PC-3 (cell line): ENCODE data around the gene APOD. TPM values are rescaled to one million over a fixed set of nuclear protein-coding genes. Genes with fewer than 3 reads are reported as not detected.

Source experiments
- ATAC-seq: fragments of 200-7000 bp; cut with Tn5 transposase; 2 replicates; pipeline ENCODE4 v1.9.1; 2020; ENCODE audit warnings: mild to moderate bottlenecking, moderate library complexity
- BruUV-seq: library from RNA; stranded (reverse); fragments of 400-500 nt; replicated peaks from 2 replicates; lab custom pipeline; 2021; lab: Mats Ljungman, UMichigan
- CTCF ChIA-PET: fragments of 300-600 bp; sonication (Branson Sonifier 250); formaldehyde crosslinking; loops from one replicate; lab custom pipeline; 2022; ENCODE audit warnings: antibody characterized with exemption; lab: Charles Lee
- POLR2A ChIA-PET: fragments of 300-600 bp; sonication (Branson Sonifier 250); formaldehyde crosslinking; loops from one replicate; lab custom pipeline; 2022; ENCODE audit warnings: antibody characterized with exemption; ENCODE audit not compliant: unreplicated experiment; lab: Charles Lee
- DNase-seq: peaks from one replicate; pipeline ENCODE4 v3.0.0-alpha.2; 2015
- H2AFZ ChIP-seq: fragments of 300-600 bp; sonication (generic); 2 replicates; pipeline ENCODE4 v1.6.0; 2016; ENCODE audit warnings: antibody characterized with exemption, low read length
- H3F3A ChIP-seq: fragments of 300-600 bp; sonication (generic); one replicate; pipeline ENCODE4 v1.6.0; 2017; ENCODE audit warnings: antibody characterized with exemption, low read length, control low read depth, mild to moderate bottlenecking; ENCODE audit not compliant: unreplicated experiment
- H3K27ac ChIP-seq: fragments of 300-600 bp; sonication (generic); 2 replicates; pipeline ENCODE4 v1.5.1; 2016; ENCODE audit warnings: mild to moderate bottlenecking, low read length
- H3K27me3 ChIP-seq: fragments of 300-600 bp; sonication (generic); 2 replicates; pipeline ENCODE4 v1.6.1; 2016; ENCODE audit warnings: low read length, mixed read lengths
- H3K36me3 ChIP-seq: fragments of 300-600 bp; sonication (generic); 2 replicates; pipeline ENCODE4 v1.6.1; 2016; ENCODE audit warnings: low read depth, mixed run types, low read length, mixed read lengths
- H3K4me1 ChIP-seq: fragments of 300-600 bp; sonication (generic); 2 replicates; pipeline ENCODE4 v1.5.1; 2016; ENCODE audit warnings: low read length; ENCODE audit not compliant: insufficient read depth
- H3K4me2 ChIP-seq: fragments of 300-600 bp; sonication (generic); 2 replicates; pipeline ENCODE4 v1.6.0; 2016; ENCODE audit warnings: low read length
- H3K4me3 ChIP-seq: fragments of 300-600 bp; sonication (generic); 2 replicates; pipeline ENCODE4 v1.5.1; 2016; ENCODE audit warnings: mild to moderate bottlenecking, low read length, mixed read lengths
- H3K79me2 ChIP-seq: fragments of 300-600 bp; sonication (generic); 2 replicates; pipeline ENCODE4 v1.6.1; 2017; ENCODE audit warnings: low read length, mixed read lengths
- H3K9ac ChIP-seq: fragments of 300-600 bp; sonication (generic); 2 replicates; pipeline ENCODE4 v1.6.0; 2016; ENCODE audit warnings: mild to moderate bottlenecking, low read length
- H3K9me2 ChIP-seq: fragments of 300-600 bp; sonication (generic); replicated peaks from 2 replicates; pipeline ENCODE4 v1.6.1; 2016; ENCODE audit warnings: mixed run types, low read length, mixed read lengths
- H3K9me3 ChIP-seq: fragments of 300-600 bp; sonication (generic); 2 replicates; pipeline ENCODE4 v1.6.1; 2016; ENCODE audit warnings: low read length, mixed read lengths
- H4K20me1 ChIP-seq: fragments of 300-600 bp; sonication (generic); 2 replicates; pipeline ENCODE4 v1.6.1; 2016; ENCODE audit warnings: low read length, mixed read lengths
- CTCF ChIP-seq: fragments of 300-600 bp; sonication (generic); conservative IDR thresholded peaks from 2 replicates; pipeline ENCODE4 v1.5.1; 2017; ENCODE audit warnings: antibody characterized with exemption, low read depth, mild to moderate bottlenecking, low read length
- EZH2 ChIP-seq: fragments of 300-600 bp; sonication (generic); IDR thresholded peaks from one replicate; pipeline ENCODE4 v1.6.1; 2017; ENCODE audit warnings: antibody characterized with exemption, mild to moderate bottlenecking, low read length; ENCODE audit not compliant: unreplicated experiment
- EZH2phosphoT487 ChIP-seq: fragments of 300-600 bp; sonication (generic); IDR thresholded peaks from 2 replicates; pipeline ENCODE4 v1.6.1; 2018; ENCODE audit warnings: mild to moderate bottlenecking, antibody characterized with exemption, low read length, borderline replicate concordance
- intact Hi-C: fragments of 100-400 bp; cut with micrococcal nuclease; formaldehyde crosslinking; loops from 2 replicates; pipeline ENCODE4 v1.9.0; 2023
- total RNA-seq: library from RNA; depleted of rRNA; stranded (reverse); fragments of >200 nt; gene quantifications from 2 replicates; pipeline ENCODE4 v1.2.3, GENCODE V29; 2014

Gene APOD
- total RNA-seq, 1 experiment from 2014 or later: not detected

- TF ChIP-seq EZH2phosphoT487: no peak
- TF ChIP-seq EZH2: no peak
- no peak for TF ChIP-seq CTCF
- H3K4me1 ChIP-seq: peaks cover 11% of the 10 kb centered on the region; the same call in 1 of the 2 replicates
These were observed 4.1 kb upstream of the APOD start for GRCh38 chr3:195587824-195588223.

GRCh38 chr3:195587406-195587805, 3.7 kb upstream of the APOD start:
- no peak for ATAC-seq
- Histone ChIP-seq H3K27ac (no peak overlapping the region), H3K79me2 (no peaks in the 10 kb centered on the region), H3F3A (no peaks in the 10 kb centered on the region), H2AFZ (no peak overlapping the region), H3K4me2 (no peak overlapping the region), H3K9ac (no peak overlapping the region), H3K27me3 (no peaks in the 10 kb centered on the region; the same call in 1 of the 2 replicates), H4K20me1 (no peaks in the 10 kb centered on the region), H3K4me1 (peaks cover 11% of the 10 kb centered on the region; the same call in 1 of the 2 replicates), H3K4me3 (no peak overlapping the region), H3K9me3 (no peaks in the 10 kb centered on the region), H3K36me3 (no peaks in the 10 kb centered on the region), H3K9me2 (no peaks in the 10 kb centered on the region)
- CTCF ChIA-PET: no interaction called here
- no peak for DNase-seq
- POLR2A ChIA-PET: no interaction called here
- BruUV-seq: no TSS peak
- intact Hi-C loops: no loop called here
- TF ChIP-seq CTCF (no peak), EZH2phosphoT487 (no peak), EZH2 (no peak)

More at GRCh38 chr3:195587824-195588223, 4.1 kb upstream of the APOD start:
- Histone ChIP-seq H3K27ac (no peak overlapping the region), H4K20me1 (no peaks in the 10 kb centered on the region), H3K9me2 (no peaks in the 10 kb centered on the region), H3K4me2 (no peak overlapping the region), H3K36me3 (no peaks in the 10 kb centered on the region), H3K9me3 (no peaks in the 10 kb centered on the region), H3F3A (no peaks in the 10 kb centered on the region), H3K9ac (no peak overlapping the region), H3K79me2 (no peaks in the 10 kb centered on the region), H3K4me3 (no peak overlapping the region), H3K27me3 (no peaks in the 10 kb centered on the region; the same call in 1 of the 2 replicates), H2AFZ (no peak overlapping the region)
- ChIA-PET CTCF (no interaction called here), POLR2A (no interaction called here)
- intact Hi-C loops: no loop called here
- ATAC-seq: no peak
- no peak for DNase-seq
- no TSS peak for BruUV-seq

- Histone ChIP-seq H3K36me3 (no peaks in the 10 kb centered on the region), H4K20me1 (no peaks in the 10 kb centered on the region), H3K9me2 (no peaks in the 10 kb centered on the region), H3K4me3 (no peak overlapping the region), H3K4me1 (peaks cover 11% of the 10 kb centered on the region; the same call in 1 of the 2 replicates), H3K9me3 (no peaks in the 10 kb centered on the region), H3K79me2 (no peaks in the 10 kb centered on the region), H3K27ac (no peak overlapping the region), H2AFZ (0 out of 2 replicates have a peak overlapping the region, but pooled peaks have one; percentile 10), H3K9ac (no peak overlapping the region), H3F3A (no peaks in the 10 kb centered on the region), H3K4me2 (peak overlapping the region; percentile 36; the same call in 1 of the 2 replicates), H3K27me3 (no peaks in the 10 kb centered on the region; the same call in 1 of the 2 replicates)
- ATAC-seq (no peak), DNase-seq (no peak)
- no TSS peak for BruUV-seq
- TF ChIP-seq EZH2 (no peak), EZH2phosphoT487 (no peak), CTCF (no peak)
- CTCF ChIA-PET: interaction anchor here (0.7 kb wide), 1 partner anchor 1488 kb away, joined by 5 read pairs; no protein-coding TSS in a partner anchor
- POLR2A ChIA-PET: interaction anchor here (0.7 kb wide), 2 partner anchors 130 to 898 kb away, joined by 13 to 25 read pairs; no protein-coding TSS in a partner anchor
- intact Hi-C loops: no loop called here
These were observed 767 bp upstream of the APOD start for GRCh38 chr3:195584543-195584870.
